ENCODE measurements around the gene TEDC2.

The TEDC2 gene

GRCh38 chr16:2466667-2467527 lies 7.0 kb downstream of the TEDC2 start:
- no peak for DNase-seq

- DNase-seq, result peak; percentile 85
These were observed 7.8 kb downstream of the TEDC2 start for GRCh38 chr16:2467528-2468232.

GRCh38 chr16:2468233-2468724 lies 8.4 kb downstream of the TEDC2 start:
- no peak for DNase-seq

- DNase-seq, result peak; percentile 89
These were observed 9.0 kb downstream of the TEDC2 start for GRCh38 chr16:2468725-2469398.

- DNase-seq, result no peak
These were observed 9.7 kb downstream of the TEDC2 start for GRCh38 chr16:2469399-2470233.

- no peak for DNase-seq
These were observed 10.3 kb downstream of the TEDC2 start for GRCh38 chr16:2470234-2470601.

GRCh38 chr16:2470603-2471015 lies 10.7 kb downstream of the TEDC2 start:
- DNase-seq, result peak; percentile 79

GRCh38 chr16:2471016-2471652 lies 11.2 kb downstream of the TEDC2 start, which contains the start of gene NTN3:
Gene NTN3, plus strand, starts transcription at chr16:2471297. Its CDS starts 405 bp downstream, at chr16:2471702.
- peak; percentile 55 for DNase-seq

- no peak for DNase-seq
These were observed 12.0 kb downstream of the TEDC2 start for GRCh38 chr16:2471653-2472487.

- no peak for DNase-seq
These were observed 12.6 kb downstream of the TEDC2 start for GRCh38 chr16:2472488-2472864.

- no peak for DNase-seq
These were observed 13.1 kb downstream of the TEDC2 start for GRCh38 chr16:2472885-2473445.

GRCh38 chr16:2473446-2473926 lies 13.6 kb downstream of the TEDC2 start:
- DNase-seq, result no peak

GRCh38 chr16:2473999-2474876 lies 14.3 kb downstream of the TEDC2 start:
- no peak for DNase-seq

GRCh38 chr16:2474877-2475412 lies 15.0 kb downstream of the TEDC2 start, which contains the start of gene TBC1D24:
Gene TBC1D24, plus strand, starts transcription at chr16:2475127. Its CDS starts 21,022 bp downstream, at chr16:2496149.
- DNase-seq, result no peak

- DNase-seq, result no peak
These were observed 15.8 kb downstream of the TEDC2 start for GRCh38 chr16:2475413-2476344.

- DNase-seq, result no peak
These were observed 16.4 kb downstream of the TEDC2 start for GRCh38 chr16:2476345-2476720.

GRCh38 chr16:2476741-2477140 lies 16.8 kb downstream of the TEDC2 start:
- DNase-seq, result no peak

GRCh38 chr16:2477327-2477726 lies 17.4 kb downstream of the TEDC2 start:
- no peak for DNase-seq
